Smooth muscle cell (in vitro differentiated cells): Measurements from ENCODE around the gene TP53BP1. TPM values are rescaled to one million over a fixed set of nuclear protein-coding genes. Genes with fewer than 3 reads are reported as not detected.

Experiments used
- DNase-seq: peaks from one replicate; lab custom pipeline; 2025; ENCODE audit not compliant: unreplicated experiment; lab: John Stamatoyannopoulos, UW
- H2AFZ ChIP-seq: fragments of 200-600 bp; sonication (generic); 2 replicates; pipeline ENCODE4 v1.6.0; 2016; ENCODE audit warnings: antibody characterized with exemption, low read depth, mild to moderate bottlenecking
- H3F3A ChIP-seq: fragments of 200-600 bp; sonication (generic); 2 replicates; pipeline ENCODE4 v1.6.0; 2017; ENCODE audit warnings: antibody characterized with exemption, low read depth
- H3K27ac ChIP-seq: fragments of 200-600 bp; sonication (generic); 2 replicates; pipeline ENCODE4 v1.5.1; 2016; ENCODE audit warnings: low read depth, mild to moderate bottlenecking
- H3K27me3 ChIP-seq: fragments of 200-600 bp; sonication (generic); 2 replicates; pipeline ENCODE4 v1.6.1; 2016; ENCODE audit warnings: low read depth, mild to moderate bottlenecking
- H3K36me3 ChIP-seq: fragments of 200-600 bp; sonication (generic); 2 replicates; pipeline ENCODE4 v1.5.1; 2016; ENCODE audit warnings: low read depth
- H3K4me1 ChIP-seq: fragments of 200-600 bp; sonication (generic); 2 replicates; pipeline ENCODE4 v1.5.1; 2016; ENCODE audit warnings: low read depth
- H3K4me2 ChIP-seq: fragments of 200-600 bp; sonication (generic); 2 replicates; pipeline ENCODE4 v1.6.0; 2016; ENCODE audit warnings: mild to moderate bottlenecking
- H3K4me3 ChIP-seq: fragments of 200-600 bp; sonication (generic); 2 replicates; pipeline ENCODE4 v1.5.1; 2016; ENCODE audit warnings: mild to moderate bottlenecking
- H3K79me2 ChIP-seq: fragments of 200-600 bp; sonication (generic); 2 replicates; pipeline ENCODE4 v1.6.0; 2016; ENCODE audit warnings: low read depth, mild to moderate bottlenecking
- H3K9ac ChIP-seq: fragments of 200-600 bp; sonication (generic); 2 replicates; pipeline ENCODE4 v1.6.0; 2016; ENCODE audit warnings: low read depth
- H3K9me3 ChIP-seq: fragments of 200-600 bp; sonication (generic); replicated peaks from 2 replicates; pipeline ENCODE4 v1.5.1; 2016; ENCODE audit warnings: low read depth
- H4K20me1 ChIP-seq: fragments of 200-600 bp; sonication (generic); 2 replicates; pipeline ENCODE4 v1.6.0; 2016; ENCODE audit warnings: low read depth
- CTCF ChIP-seq: fragments of 200-600 bp; sonication (generic); IDR thresholded peaks from 2 replicates; pipeline ENCODE4 v1.5.1; 2017; ENCODE audit warnings: borderline replicate concordance, mild to moderate bottlenecking, antibody characterized with exemption; ENCODE audit not compliant: insufficient read depth, poor library complexity, severe bottlenecking
- WGBS: methylation state at CpG from one replicate; pipeline ENCODE4 v1.1.7; 2016; ENCODE audit warnings: low lambda C conversion rate; 5-methylcytosine and 5-hydroxymethylcytosine counted together
- polyA plus RNA-seq: library from polyadenylated mRNA; unstranded; fragments of >200 nt; fragmentation: Nextera tagmentation; extraction: Ambion mirVana; gene quantifications from 2 replicates; pipeline ENCODE4 v1.2.1, GENCODE V29; 2016
- total RNA-seq: library from RNA; depleted of rRNA; stranded (reverse); fragments of >200 nt; gene quantifications from 2 replicates; pipeline ENCODE4 v1.2.3, GENCODE V29; 2014

The TP53BP1 gene
- total and polyA plus RNA-seq, 2 experiments from 2014 or later = 24.1 to 41.5 TPM

DNA sequence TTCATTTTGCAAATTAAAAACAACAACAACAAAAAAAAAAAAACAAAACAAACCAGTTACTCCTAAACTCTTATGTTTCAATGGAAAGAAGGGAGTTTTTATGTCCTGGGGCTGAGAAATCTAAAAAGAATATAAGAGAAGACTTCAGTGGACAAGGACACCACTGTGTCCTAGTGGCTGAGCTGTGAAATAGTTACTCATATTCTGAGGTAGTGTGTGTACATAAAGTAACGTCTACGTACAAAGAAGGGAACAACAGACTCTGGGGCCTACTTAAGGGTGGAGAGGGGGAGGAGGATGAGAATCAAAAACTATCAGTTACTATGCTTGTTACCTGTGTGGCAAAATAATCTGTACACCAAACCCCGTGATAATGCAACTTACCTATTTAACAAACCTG is 6.0 kb upstream of the TP53BP1 start:
- WGBS = 73% methylated on average over 3 of the region's 3 CpGs
- H3K79me2 ChIP-seq = no peaks in the 10 kb centered on the region
- no peaks in the 10 kb centered on the region for H3K27me3 ChIP-seq
- no peak overlapping the region for H3K4me2 ChIP-seq
- no peak for DNase-seq
- no peak for TF ChIP-seq CTCF
- no peaks in the 10 kb centered on the region for H3F3A ChIP-seq
- H3K9me3 ChIP-seq = no peaks in the 10 kb centered on the region
- H3K27ac ChIP-seq = no peak overlapping the region
- H3K9ac ChIP-seq = no peak overlapping the region
- no peak overlapping the region for H3K4me3 ChIP-seq
- H4K20me1 ChIP-seq = no peaks in the 10 kb centered on the region
- H3K36me3 ChIP-seq = no peaks in the 10 kb centered on the region
- no peak overlapping the region for H2AFZ ChIP-seq
- H3K4me1 ChIP-seq = no peaks in the 10 kb centered on the region

DNA sequence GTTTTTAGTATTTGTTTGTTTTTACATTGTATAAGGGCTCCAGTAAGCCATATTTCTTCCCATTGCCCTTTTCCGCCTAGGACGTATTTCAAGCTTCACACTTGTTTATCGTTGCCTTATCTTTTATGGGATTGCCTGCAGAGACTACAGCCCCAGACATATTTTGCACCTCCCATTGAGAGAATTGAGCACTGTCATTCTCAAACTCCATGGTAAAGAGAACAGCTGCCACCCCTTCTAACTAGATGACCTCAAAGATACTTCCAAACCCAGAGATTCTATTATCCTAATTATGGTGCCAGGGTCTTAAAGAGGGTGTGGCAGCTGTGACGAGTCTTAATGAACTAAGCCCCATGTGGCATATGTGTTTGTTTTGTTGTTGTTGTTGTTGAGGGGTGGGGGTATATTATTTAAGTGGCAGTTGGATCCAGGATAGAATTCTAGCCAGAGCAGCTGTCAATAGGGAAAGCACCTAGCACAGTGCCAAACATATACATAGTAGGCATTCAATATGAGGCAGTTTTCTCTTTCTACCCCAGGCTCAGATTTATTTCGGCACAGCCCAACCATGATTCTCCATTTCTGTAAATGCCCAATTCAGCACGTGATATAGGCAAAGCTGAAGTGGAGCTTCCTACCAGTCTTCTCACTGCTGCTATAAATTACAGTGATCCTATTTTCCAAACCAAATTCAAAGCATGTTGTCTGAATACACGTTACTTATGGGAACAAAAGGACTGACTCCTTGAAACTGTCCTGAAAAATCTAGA is 932 bp upstream of the TP53BP1 start:
- H3K36me3 ChIP-seq = no peaks in the 10 kb centered on the region
- peak overlapping the region; percentile 96 for H3K9ac ChIP-seq
- no peaks in the 10 kb centered on the region for H3K27me3 ChIP-seq

GRCh38 chr15:43492266-43492665 is 690 bp downstream of the TP53BP1 start:
- H3K4me2 ChIP-seq = peak overlapping the region; percentile 95
- H3K36me3 ChIP-seq = no peaks in the 10 kb centered on the region
- H3K9ac ChIP-seq = peak overlapping the region; percentile 96
- peaks cover 44% of the 10 kb centered on the region for H3K79me2 ChIP-seq
- H3K4me3 ChIP-seq = peak overlapping the region; percentile 93
- H3F3A ChIP-seq = no peaks in the 10 kb centered on the region
- peaks cover 5% of the 10 kb centered on the region for H3K4me1 ChIP-seq
- no peak for DNase-seq
- peak overlapping the region; percentile 76 for H2AFZ ChIP-seq
- peak overlapping the region; percentile 90 for H3K27ac ChIP-seq
- H3K27me3 ChIP-seq = no peaks in the 10 kb centered on the region
- peaks cover 28% of the 10 kb centered on the region for H4K20me1 ChIP-seq
- TF ChIP-seq CTCF = no peak
- no peaks in the 10 kb centered on the region for H3K9me3 ChIP-seq
- 11% methylated on average over 7 of the region's 7 CpGs for WGBS

More for the DNA sequence above, 932 bp upstream of the TP53BP1 start:
- Histone ChIP-seq H3F3A (no peaks in the 10 kb centered on the region), H3K4me3 (peak overlapping the region; percentile 93), H3K4me2 (peak overlapping the region; percentile 95), H3K27ac (peak overlapping the region; percentile 90), H2AFZ (peak overlapping the region; percentile 95), H4K20me1 (peaks cover 12% of the 10 kb centered on the region), H3K4me1 (peaks cover 5% of the 10 kb centered on the region), H3K79me2 (peaks cover 34% of the 10 kb centered on the region), H3K9me3 (no peaks in the 10 kb centered on the region)
- DNase-seq = no peak
- 59% methylated on average over 7 of the region's 7 CpGs for WGBS
- no peak for TF ChIP-seq CTCF

DNA sequence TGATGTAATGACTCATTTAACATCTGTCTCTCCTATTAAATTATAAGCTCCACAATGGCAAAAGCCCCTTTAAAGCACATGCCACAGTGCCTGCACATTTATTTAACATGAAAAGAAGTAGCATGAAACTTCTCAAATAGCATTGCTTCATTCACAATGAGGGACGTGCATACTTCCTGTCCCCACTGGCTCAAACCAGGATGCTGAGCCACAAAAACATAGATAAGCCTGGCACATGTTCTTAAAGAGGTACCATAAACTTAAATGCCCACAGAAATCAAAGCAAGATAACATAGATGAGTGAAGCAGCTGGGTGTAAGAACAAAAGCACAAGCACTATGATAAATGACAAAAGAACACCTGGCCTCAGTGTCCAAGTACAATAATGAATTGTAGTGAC is 3.8 kb downstream of the TP53BP1 start:
- peaks cover 5% of the 10 kb centered on the region for H3K4me1 ChIP-seq
- H3K4me3 ChIP-seq = no peak overlapping the region
- no peaks in the 10 kb centered on the region for H3K9me3 ChIP-seq
- no peak overlapping the region for H2AFZ ChIP-seq
- H3K36me3 ChIP-seq = no peaks in the 10 kb centered on the region
- 33% methylated on average over 1 of the region's 1 CpG for whole genome bisulfite sequencing
- no peaks in the 10 kb centered on the region for H3F3A ChIP-seq
- H3K27ac ChIP-seq = no peak overlapping the region
- no peak for TF ChIP-seq CTCF
- no peak overlapping the region for H3K4me2 ChIP-seq
- H4K20me1 ChIP-seq = peaks cover 56% of the 10 kb centered on the region
- no peak overlapping the region for H3K9ac ChIP-seq
- H3K27me3 ChIP-seq = no peaks in the 10 kb centered on the region
- DNase-seq = no peak
- H3K79me2 ChIP-seq = peaks cover 60% of the 10 kb centered on the region
